GM23338 (cell line): ENCODE data around the gene C1QTNF5. TPM values are rescaled to one million over a fixed set of nuclear protein-coding genes. Genes with fewer than 3 reads are reported as not detected.

Source experiments
- ATAC-seq: fragments of 200-7000 bp; cut with Tn5 transposase; 3 replicates; pipeline ENCODE4 v1.9.1; 2020
- DNase-seq: peaks from one replicate; pipeline ENCODE4 v3.0.0-alpha.2; 2015; ENCODE audit warnings: low spot score
- H2AFZ ChIP-seq: fragments of 200-600 bp; sonication (generic); 2 replicates; pipeline ENCODE4 v1.8.0; 2016; ENCODE audit warnings: antibody characterized with exemption, mild to moderate bottlenecking, moderate library complexity
- H3F3A ChIP-seq: fragments of 200-600 bp; sonication (generic); replicated peaks from 2 replicates; pipeline ENCODE4 v1.8.0; 2017; ENCODE audit warnings: antibody characterized with exemption, mixed run types, low read depth
- H3K27ac ChIP-seq: fragments of 200-600 bp; sonication (generic); 2 replicates; pipeline ENCODE4 v1.6.1; 2016; ENCODE audit warnings: low read depth
- H3K27me3 ChIP-seq: fragments of 200-600 bp; sonication (generic); 2 replicates; pipeline ENCODE4 v1.8.0; 2016; ENCODE audit warnings: mild to moderate bottlenecking, mixed run types, moderate library complexity; ENCODE audit not compliant: insufficient read depth
- H3K36me3 ChIP-seq: fragments of 200-600 bp; sonication (generic); 2 replicates; pipeline ENCODE4 v1.8.0; 2016; ENCODE audit warnings: mild to moderate bottlenecking; ENCODE audit not compliant: insufficient read depth
- H3K4me1 ChIP-seq: fragments of 200-600 bp; sonication (generic); 2 replicates; pipeline ENCODE4 v1.8.0; 2016; ENCODE audit warnings: mild to moderate bottlenecking, moderate library complexity; ENCODE audit not compliant: insufficient read depth
- H3K4me2 ChIP-seq: fragments of 200-600 bp; sonication (generic); 2 replicates; pipeline ENCODE4 v1.7.1; 2017; ENCODE audit warnings: mixed run types
- H3K4me3 ChIP-seq: fragments of 200-600 bp; sonication (generic); 2 replicates; pipeline ENCODE4 v1.6.1; 2016; ENCODE audit warnings: mixed run types
- H3K79me2 ChIP-seq: fragments of 200-600 bp; sonication (generic); replicated peaks from 2 replicates; pipeline ENCODE4 v1.8.0; 2017; ENCODE audit warnings: mild to moderate bottlenecking; ENCODE audit not compliant: insufficient read depth
- H3K9me2 ChIP-seq: fragments of 200-600 bp; sonication (generic); 2 replicates; pipeline ENCODE4 v1.8.0; 2017; ENCODE audit not compliant: insufficient read depth
- H4K20me1 ChIP-seq: fragments of 200-600 bp; sonication (generic); replicated peaks from 2 replicates; pipeline ENCODE4 v1.8.0; 2017; ENCODE audit warnings: mild to moderate bottlenecking; ENCODE audit not compliant: insufficient read depth
- H3K27ac Mint-ChIP-seq: 2 replicates; pipeline ENCODE4 v1.8.0; 2020; ENCODE audit warnings: inconsistent platforms, mild to moderate bottlenecking, moderate library complexity, mixed read lengths
- H3K27me3 Mint-ChIP-seq: 3 replicates; pipeline ENCODE4 v1.8.0; 2022; ENCODE audit warnings: low read depth, mild to moderate bottlenecking, moderate library complexity, mixed read lengths, inconsistent platforms; ENCODE audit not compliant: insufficient read depth, poor library complexity
- H3K36me3 Mint-ChIP-seq: 3 replicates; pipeline ENCODE4 v1.8.0; 2021; ENCODE audit warnings: low read depth, mild to moderate bottlenecking, inconsistent platforms, moderate library complexity, mixed read lengths
- H3K4me1 Mint-ChIP-seq: 3 replicates; pipeline ENCODE4 v1.8.0; 2020; ENCODE audit warnings: mild to moderate bottlenecking, inconsistent platforms, mixed read lengths
- H3K4me3 Mint-ChIP-seq: 3 replicates; pipeline ENCODE4 v1.8.0; 2021; ENCODE audit warnings: moderate library complexity, mild to moderate bottlenecking, inconsistent platforms, mixed read lengths
- H3K9me3 Mint-ChIP-seq: 3 replicates; pipeline ENCODE4 v1.8.0; 2020; ENCODE audit warnings: moderate library complexity, mild to moderate bottlenecking, inconsistent platforms, mixed read lengths
- CREB1 ChIP-seq: fragments of 250-450 bp; sonication (Bioruptor Pico); IDR thresholded peaks from 2 replicates; pipeline ENCODE4 v1.5.0; 2020; ENCODE audit warnings: low read depth, mild to moderate bottlenecking, moderate library complexity
- EZH2 ChIP-seq: fragments of 200-600 bp; sonication (generic); IDR thresholded peaks from one replicate; pipeline ENCODE4 v1.8.0; 2017; ENCODE audit warnings: antibody characterized with exemption, mild to moderate bottlenecking, low read depth; ENCODE audit not compliant: unreplicated experiment
- EZH2phosphoT487 ChIP-seq: fragments of 200-600 bp; sonication (generic); IDR thresholded peaks from one replicate; pipeline ENCODE4 v1.8.1; 2018; ENCODE audit warnings: antibody characterized with exemption; ENCODE audit not compliant: unreplicated experiment
- JUNB ChIP-seq: IDR thresholded peaks from one replicate; pipeline ENCODE4 v1.6.1; 2016; ENCODE audit warnings: antibody characterized with exemption; ENCODE audit not compliant: unreplicated experiment
- NANOG ChIP-seq: IDR thresholded peaks from 2 replicates; pipeline ENCODE4 v1.6.1; 2016; ENCODE audit warnings: antibody characterized with exemption, borderline replicate concordance
- POLR2AphosphoS5 ChIP-seq: IDR thresholded peaks from 2 replicates; pipeline ENCODE4 v1.6.1; 2016; ENCODE audit warnings: antibody characterized with exemption, low read depth
- STAT1 ChIP-seq: IDR thresholded peaks from one replicate; pipeline ENCODE4 v1.6.1; 2016; ENCODE audit warnings: antibody characterized with exemption; ENCODE audit not compliant: unreplicated experiment
- ZNF114 ChIP-seq: fragments of 250-450 bp; sonication (Bioruptor Pico); IDR thresholded peaks from 2 replicates; pipeline ENCODE4 v1.5.0; 2020; ENCODE audit warnings: mild to moderate bottlenecking, moderate library complexity
- ZNF331 ChIP-seq: fragments of 250-450 bp; sonication (Bioruptor Pico); IDR thresholded peaks from 2 replicates; pipeline ENCODE4 v1.5.0; 2020; ENCODE audit warnings: low read depth, mild to moderate bottlenecking, moderate library complexity
- polyA plus RNA-seq: library from polyadenylated mRNA; unstranded; fragments of >200 nt; fragmentation: Nextera tagmentation; extraction: Ambion mirVana; gene quantifications from 2 replicates; pipeline ENCODE4 v1.2.1, GENCODE V29; 2016
- total RNA-seq: library from RNA; depleted of rRNA; stranded (reverse); fragments of >200 nt; shearing (Covaris generic); gene quantifications from 2 replicates; pipeline ENCODE4 v1.2.3, GENCODE V29; 2014
- TF ChIP-seq, protein P1 (sequence below): IDR thresholded peaks from one replicate; pipeline ENCODE4 v1.6.1; 2018; ENCODE audit warnings: antibody characterized with exemption; ENCODE audit not compliant: unreplicated experiment
- TF ChIP-seq, protein P2 (sequence below), 2 experiments: fragments of 200-600 bp in 1 of 2; sonication (generic) in 1 of 2; conservative IDR thresholded peaks; 2 replicates each; pipeline versions ENCODE4 v1.5.1 to v1.6.1; 2016 to 2017; ENCODE audit warnings: antibody characterized with exemption in 2 of 2, low read depth in 2 of 2, mild to moderate bottlenecking in 2 of 2, moderate library complexity in 1 of 2
- TF ChIP-seq, protein P3 (sequence below): fragments of 250-450 bp; sonication (Bioruptor Pico); IDR thresholded peaks from 2 replicates; pipeline ENCODE4 v1.5.0; 2020; ENCODE audit warnings: mild to moderate bottlenecking, moderate library complexity
- TF ChIP-seq, protein P4 (sequence below): IDR thresholded peaks from 2 replicates; pipeline ENCODE4 v1.6.1; 2016; ENCODE audit warnings: antibody characterized with exemption

C1QTNF5 gene
- total and polyA plus RNA-seq, 2 experiments from 2014 or later = 1.9 TPM

DNA sequence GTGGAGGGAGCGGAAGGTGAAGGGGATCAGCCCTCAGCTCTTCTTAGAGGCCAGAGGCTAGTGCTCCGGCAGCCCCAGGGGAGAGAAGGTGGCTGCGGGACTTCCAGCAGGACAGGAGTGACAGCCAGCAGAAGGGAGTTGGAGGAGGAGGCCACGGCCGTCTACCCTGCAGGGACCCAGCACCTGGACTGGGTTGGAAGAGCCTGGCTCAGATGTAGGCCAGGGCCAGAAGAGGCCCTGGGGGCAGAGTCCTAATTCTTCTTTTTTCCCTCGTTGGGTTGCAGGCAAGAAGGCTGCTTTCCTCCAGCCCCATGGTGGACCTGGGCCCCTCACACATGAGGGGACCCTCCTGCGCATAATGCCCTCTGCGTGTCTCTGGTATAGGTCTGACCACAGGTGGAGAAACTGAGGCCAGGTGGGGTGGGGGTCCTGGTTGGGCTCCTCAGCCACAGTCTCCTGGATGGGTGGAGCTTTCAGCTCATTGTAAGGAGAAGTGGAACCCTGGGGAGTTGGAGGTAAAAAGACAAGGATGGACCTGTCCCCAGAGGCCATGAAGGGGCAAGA is 21.5 kb downstream of the C1QTNF5 start:
- Mint-ChIP-seq H3K4me1 (peaks cover 40% of the 10 kb centered on the region), H3K27ac (peak overlapping the region; percentile 91), H3K9me3 (no peaks in the 10 kb centered on the region), H3K27me3 (peaks cover 53% of the 10 kb centered on the region), H3K4me3 (peak overlapping the region; percentile 54), H3K36me3 (peaks cover 2% of the 10 kb centered on the region; the same call in 1 of the 3 replicates)
- no peak overlapping the region for H3K27ac ChIP-seq
- ATAC-seq (no peak), DNase-seq (no peak)
- peak overlapping the region; percentile 49; the same call in 1 of the 2 replicates for H2AFZ ChIP-seq
- H3K4me3 ChIP-seq = peak overlapping the region; percentile 80; the same call in 1 of the 2 replicates
- no peaks in the 10 kb centered on the region for H3K79me2 ChIP-seq
- TF ChIP-seq STAT1 (no peak), EZH2phosphoT487 (no peak), NANOG (no peak), POLR2AphosphoS5 (no peak), ZNF331 (CRISPR knock-in tag) (no peak), EZH2 (no peak), JUNB (no peak), CREB1 (CRISPR knock-in tag) (no peak), ZNF114 (CRISPR knock-in tag) (no peak)
- TF ChIP-seq, protein P1, sequence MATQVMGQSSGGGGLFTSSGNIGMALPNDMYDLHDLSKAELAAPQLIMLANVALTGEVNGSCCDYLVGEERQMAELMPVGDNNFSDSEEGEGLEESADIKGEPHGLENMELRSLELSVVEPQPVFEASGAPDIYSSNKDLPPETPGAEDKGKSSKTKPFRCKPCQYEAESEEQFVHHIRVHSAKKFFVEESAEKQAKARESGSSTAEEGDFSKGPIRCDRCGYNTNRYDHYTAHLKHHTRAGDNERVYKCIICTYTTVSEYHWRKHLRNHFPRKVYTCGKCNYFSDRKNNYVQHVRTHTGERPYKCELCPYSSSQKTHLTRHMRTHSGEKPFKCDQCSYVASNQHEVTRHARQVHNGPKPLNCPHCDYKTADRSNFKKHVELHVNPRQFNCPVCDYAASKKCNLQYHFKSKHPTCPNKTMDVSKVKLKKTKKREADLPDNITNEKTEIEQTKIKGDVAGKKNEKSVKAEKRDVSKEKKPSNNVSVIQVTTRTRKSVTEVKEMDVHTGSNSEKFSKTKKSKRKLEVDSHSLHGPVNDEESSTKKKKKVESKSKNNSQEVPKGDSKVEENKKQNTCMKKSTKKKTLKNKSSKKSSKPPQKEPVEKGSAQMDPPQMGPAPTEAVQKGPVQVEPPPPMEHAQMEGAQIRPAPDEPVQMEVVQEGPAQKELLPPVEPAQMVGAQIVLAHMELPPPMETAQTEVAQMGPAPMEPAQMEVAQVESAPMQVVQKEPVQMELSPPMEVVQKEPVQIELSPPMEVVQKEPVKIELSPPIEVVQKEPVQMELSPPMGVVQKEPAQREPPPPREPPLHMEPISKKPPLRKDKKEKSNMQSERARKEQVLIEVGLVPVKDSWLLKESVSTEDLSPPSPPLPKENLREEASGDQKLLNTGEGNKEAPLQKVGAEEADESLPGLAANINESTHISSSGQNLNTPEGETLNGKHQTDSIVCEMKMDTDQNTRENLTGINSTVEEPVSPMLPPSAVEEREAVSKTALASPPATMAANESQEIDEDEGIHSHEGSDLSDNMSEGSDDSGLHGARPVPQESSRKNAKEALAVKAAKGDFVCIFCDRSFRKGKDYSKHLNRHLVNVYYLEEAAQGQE = no peak
- TF ChIP-seq, protein P2, sequence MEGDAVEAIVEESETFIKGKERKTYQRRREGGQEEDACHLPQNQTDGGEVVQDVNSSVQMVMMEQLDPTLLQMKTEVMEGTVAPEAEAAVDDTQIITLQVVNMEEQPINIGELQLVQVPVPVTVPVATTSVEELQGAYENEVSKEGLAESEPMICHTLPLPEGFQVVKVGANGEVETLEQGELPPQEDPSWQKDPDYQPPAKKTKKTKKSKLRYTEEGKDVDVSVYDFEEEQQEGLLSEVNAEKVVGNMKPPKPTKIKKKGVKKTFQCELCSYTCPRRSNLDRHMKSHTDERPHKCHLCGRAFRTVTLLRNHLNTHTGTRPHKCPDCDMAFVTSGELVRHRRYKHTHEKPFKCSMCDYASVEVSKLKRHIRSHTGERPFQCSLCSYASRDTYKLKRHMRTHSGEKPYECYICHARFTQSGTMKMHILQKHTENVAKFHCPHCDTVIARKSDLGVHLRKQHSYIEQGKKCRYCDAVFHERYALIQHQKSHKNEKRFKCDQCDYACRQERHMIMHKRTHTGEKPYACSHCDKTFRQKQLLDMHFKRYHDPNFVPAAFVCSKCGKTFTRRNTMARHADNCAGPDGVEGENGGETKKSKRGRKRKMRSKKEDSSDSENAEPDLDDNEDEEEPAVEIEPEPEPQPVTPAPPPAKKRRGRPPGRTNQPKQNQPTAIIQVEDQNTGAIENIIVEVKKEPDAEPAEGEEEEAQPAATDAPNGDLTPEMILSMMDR (conservative IDR thresholded peaks at IDR 0.05; ENCODE audit: low read depth in 2 of 2) = no peak
- TF ChIP-seq, protein P3, sequence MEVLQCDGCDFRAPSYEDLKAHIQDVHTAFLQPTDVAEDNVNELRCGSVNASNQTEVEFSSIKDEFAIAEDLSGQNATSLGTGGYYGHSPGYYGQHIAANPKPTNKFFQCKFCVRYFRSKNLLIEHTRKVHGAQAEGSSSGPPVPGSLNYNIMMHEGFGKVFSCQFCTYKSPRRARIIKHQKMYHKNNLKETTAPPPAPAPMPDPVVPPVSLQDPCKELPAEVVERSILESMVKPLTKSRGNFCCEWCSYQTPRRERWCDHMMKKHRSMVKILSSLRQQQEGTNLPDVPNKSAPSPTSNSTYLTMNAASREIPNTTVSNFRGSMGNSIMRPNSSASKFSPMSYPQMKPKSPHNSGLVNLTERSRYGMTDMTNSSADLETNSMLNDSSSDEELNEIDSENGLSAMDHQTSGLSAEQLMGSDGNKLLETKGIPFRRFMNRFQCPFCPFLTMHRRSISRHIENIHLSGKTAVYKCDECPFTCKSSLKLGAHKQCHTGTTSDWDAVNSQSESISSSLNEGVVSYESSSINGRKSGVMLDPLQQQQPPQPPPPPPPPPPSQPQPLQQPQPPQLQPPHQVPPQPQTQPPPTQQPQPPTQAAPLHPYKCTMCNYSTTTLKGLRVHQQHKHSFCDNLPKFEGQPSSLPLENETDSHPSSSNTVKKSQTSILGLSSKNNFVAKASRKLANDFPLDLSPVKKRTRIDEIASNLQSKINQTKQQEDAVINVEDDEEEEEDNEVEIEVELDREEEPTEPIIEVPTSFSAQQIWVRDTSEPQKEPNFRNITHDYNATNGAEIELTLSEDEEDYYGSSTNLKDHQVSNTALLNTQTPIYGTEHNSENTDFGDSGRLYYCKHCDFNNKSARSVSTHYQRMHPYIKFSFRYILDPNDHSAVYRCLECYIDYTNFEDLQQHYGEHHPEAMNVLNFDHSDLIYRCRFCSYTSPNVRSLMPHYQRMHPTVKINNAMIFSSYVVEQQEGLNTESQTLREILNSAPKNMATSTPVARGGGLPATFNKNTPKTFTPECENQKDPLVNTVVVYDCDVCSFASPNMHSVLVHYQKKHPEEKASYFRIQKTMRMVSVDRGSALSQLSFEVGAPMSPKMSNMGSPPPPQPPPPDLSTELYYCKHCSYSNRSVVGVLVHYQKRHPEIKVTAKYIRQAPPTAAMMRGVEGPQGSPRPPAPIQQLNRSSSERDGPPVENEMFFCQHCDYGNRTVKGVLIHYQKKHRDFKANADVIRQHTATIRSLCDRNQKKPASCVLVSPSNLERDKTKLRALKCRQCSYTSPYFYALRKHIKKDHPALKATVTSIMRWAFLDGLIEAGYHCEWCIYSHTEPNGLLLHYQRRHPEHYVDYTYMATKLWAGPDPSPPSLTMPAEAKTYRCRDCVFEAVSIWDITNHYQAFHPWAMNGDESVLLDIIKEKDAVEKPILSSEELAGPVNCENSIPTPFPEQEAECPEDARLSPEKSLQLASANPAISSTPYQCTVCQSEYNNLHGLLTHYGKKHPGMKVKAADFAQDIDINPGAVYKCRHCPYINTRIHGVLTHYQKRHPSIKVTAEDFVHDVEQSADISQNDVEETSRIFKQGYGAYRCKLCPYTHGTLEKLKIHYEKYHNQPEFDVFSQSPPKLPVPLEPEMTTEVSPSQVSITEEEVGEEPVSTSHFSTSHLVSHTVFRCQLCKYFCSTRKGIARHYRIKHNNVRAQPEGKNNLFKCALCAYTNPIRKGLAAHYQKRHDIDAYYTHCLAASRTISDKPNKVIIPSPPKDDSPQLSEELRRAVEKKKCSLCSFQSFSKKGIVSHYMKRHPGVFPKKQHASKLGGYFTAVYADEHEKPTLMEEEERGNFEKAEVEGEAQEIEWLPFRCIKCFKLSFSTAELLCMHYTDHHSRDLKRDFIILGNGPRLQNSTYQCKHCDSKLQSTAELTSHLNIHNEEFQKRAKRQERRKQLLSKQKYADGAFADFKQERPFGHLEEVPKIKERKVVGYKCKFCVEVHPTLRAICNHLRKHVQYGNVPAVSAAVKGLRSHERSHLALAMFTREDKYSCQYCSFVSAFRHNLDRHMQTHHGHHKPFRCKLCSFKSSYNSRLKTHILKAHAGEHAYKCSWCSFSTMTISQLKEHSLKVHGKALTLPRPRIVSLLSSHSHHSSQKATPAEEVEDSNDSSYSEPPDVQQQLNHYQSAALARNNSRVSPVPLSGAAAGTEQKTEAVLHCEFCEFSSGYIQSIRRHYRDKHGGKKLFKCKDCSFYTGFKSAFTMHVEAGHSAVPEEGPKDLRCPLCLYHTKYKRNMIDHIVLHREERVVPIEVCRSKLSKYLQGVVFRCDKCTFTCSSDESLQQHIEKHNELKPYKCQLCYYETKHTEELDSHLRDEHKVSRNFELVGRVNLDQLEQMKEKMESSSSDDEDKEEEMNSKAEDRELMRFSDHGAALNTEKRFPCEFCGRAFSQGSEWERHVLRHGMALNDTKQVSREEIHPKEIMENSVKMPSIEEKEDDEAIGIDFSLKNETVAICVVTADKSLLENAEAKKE (CRISPR knock-in tag) = no peak
- TF ChIP-seq, protein P4, sequence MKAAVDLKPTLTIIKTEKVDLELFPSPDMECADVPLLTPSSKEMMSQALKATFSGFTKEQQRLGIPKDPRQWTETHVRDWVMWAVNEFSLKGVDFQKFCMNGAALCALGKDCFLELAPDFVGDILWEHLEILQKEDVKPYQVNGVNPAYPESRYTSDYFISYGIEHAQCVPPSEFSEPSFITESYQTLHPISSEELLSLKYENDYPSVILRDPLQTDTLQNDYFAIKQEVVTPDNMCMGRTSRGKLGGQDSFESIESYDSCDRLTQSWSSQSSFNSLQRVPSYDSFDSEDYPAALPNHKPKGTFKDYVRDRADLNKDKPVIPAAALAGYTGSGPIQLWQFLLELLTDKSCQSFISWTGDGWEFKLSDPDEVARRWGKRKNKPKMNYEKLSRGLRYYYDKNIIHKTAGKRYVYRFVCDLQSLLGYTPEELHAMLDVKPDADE = no peak
- 0 out of 2 replicates have a peak, but pooled peaks cover 3% of the 10 kb centered on the region for H4K20me1 ChIP-seq
- peaks cover 42% of the 10 kb centered on the region for H3K27me3 ChIP-seq
- peaks cover 52% of the 10 kb centered on the region for H3K4me1 ChIP-seq
- H3K36me3 ChIP-seq = no peaks in the 10 kb centered on the region
- peak overlapping the region; percentile 98 for H3K4me2 ChIP-seq
- no peaks in the 10 kb centered on the region for H3K9me2 ChIP-seq
- peaks cover 22% of the 10 kb centered on the region for H3F3A ChIP-seq
